ENCODE measurements around the gene ST7L.
"Not testable (repeated sequence)": the region's sequence is repeated elsewhere in the genome, so short reads cannot be mapped to it uniquely, and the experiment has no call there.

Gene ST7L, protein sequence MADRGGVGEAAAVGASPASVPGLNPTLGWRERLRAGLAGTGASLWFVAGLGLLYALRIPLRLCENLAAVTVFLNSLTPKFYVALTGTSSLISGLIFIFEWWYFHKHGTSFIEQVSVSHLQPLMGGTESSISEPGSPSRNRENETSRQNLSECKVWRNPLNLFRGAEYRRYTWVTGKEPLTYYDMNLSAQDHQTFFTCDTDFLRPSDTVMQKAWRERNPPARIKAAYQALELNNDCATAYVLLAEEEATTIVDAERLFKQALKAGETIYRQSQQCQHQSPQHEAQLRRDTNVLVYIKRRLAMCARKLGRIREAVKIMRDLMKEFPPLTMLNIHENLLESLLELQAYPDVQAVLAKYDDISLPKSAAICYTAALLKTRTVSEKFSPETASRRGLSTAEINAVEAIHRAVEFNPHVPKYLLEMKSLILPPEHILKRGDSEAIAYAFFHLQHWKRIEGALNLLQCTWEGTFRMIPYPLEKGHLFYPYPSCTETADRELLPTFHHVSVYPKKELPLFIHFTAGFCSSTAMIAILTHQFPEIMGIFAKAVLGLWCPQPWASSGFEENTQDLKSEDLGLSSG

DNA sequence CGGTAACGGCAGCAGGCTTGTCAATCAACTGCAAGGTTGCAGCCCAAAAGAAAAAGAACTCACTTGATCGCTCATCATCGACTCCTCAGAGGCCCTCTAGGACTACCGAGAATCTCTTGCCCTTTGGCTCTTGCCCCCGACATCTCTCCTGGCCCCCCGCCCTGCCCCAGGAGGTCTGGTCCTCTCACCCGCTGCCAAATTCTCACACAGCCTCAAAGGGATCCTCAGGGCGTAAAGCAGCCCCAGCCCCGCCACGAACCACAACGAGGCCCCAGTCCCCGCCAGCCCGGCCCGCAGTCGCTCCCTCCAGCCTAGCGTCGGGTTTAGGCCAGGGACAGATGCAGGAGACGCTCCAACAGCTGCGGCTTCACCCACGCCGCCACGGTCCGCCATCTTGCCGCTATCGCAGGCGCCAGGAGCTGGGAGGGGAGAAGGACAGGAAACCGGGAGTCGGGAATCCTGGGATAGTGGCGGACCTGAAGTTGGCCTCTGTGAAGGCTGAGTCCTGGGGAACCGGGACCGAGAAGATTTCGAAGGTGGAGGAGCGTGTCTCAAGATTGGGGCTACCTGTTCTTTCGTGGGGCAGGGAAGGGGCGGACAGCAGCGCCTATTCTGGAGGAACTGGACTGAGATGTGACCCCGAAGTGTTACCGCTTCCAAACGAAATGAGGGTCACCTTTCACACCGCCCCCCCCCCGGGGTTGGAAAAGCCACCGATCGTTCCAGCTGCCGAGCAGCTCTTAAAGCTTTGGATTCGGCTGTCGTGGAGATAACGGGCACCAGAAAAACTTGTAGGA, at the start of gene ST7L:
TSS of gene ST7L (minus strand) at position 421 of the 797 bp plus-strand sequence. CDS start at position 393, 28 bp downstream.
- DNase-seq (ENCODE audit: low read depth) = peak; percentile 75

DNA sequence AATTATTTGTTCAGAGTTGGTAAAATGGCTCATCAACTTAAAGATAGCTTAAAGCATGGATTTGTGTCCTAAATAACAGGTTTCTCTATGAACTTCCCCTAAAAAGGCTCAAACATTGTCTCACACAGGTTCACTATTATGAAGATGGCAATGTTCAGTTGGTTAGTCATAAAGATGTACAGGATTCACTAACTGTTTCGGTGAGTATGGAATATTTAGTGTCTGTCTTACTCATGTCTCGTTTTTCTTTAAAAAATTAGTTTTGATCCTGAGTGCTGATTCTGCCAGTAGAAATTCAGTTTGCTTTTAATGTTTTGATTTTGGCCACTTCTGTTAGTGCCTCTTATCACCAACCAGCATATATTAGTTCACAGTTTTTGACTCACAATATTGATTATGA, 48.0 kb upstream of the ST7L start:
- no peak for DNase-seq (ENCODE audit: low read depth)

DNA sequence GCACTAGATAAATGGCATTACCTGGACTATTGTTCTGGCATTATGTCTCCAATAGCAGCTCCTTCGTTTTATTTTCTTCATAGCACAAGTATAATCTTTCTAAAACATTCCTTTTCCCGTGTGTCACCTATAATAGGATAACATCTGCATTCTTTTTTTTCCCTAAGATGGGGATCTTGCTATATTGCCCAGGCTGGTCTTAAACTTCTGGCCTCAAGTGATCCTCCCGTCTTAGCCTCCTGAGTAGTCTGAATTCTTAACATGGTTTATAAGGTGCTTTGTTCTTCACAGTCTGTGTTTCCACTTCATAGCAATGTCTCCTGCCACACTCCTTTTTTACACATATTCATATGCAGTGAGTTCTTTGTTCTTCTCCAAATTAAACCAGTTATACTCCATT, 46.9 kb upstream of the ST7L start:
- no peak for DNase-seq (ENCODE audit: low read depth)

DNA sequence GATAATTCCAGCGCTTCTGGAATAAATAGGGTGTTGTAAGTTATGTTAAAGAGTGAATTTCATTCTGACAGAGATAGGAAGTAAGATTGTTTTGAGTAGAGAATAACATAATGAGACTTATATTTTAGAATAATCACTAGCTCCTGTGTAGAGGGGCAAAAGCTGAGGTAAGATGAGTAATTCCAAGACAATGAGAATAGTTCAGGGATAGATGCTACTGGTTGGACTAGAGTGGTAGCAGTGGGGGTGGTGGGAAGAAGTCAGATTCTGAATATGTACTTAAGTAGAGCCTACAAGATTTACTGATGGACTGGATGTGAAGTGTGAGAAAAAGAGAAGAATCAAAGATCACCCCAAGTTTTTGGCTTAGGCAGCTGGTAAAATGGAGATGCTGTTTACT, 32.3 kb upstream of the ST7L start:
- DNase-seq (ENCODE audit: low read depth) = no peak

DNA sequence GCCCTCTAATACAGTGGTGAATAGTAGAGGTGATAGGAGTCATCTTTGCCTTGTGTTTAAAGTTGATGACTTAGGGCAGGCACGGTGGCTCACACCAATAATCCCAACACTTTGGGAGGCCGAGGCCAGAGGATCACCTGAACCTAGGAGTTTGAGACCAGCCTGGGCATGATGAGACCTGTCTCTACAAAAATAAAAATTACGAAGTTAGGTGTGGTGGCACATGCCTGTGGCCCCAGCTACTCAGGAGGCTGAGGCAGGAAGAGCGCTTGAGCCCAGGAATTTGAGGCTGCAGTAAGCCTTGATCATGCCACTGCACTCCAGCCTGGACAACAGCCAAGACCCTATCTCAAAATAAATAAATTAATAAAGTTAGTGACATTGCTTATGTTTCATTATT, 27.3 kb upstream of the ST7L start:
- DNase-seq (ENCODE audit: low read depth) = no peak

DNA sequence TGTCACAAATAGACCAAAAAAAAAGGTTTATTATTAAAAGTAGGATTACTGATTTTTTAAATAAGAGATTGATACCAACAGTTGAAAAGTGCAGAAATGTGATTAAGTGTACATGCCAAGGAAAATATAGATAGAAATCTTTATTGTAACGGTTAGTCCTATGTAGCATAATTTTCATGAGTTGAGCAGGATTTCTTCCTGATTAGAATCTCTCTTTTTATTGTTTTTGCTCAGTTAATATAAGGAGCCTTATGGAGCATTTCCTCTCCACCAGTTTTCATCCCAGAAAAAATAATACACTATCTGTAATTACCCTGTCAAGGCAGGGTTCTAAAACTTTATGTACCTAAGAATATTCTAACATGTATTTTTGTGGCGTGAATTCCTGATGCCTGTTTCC, 24.1 kb upstream of the ST7L start:
- no peak for DNase-seq (ENCODE audit: low read depth)

DNA sequence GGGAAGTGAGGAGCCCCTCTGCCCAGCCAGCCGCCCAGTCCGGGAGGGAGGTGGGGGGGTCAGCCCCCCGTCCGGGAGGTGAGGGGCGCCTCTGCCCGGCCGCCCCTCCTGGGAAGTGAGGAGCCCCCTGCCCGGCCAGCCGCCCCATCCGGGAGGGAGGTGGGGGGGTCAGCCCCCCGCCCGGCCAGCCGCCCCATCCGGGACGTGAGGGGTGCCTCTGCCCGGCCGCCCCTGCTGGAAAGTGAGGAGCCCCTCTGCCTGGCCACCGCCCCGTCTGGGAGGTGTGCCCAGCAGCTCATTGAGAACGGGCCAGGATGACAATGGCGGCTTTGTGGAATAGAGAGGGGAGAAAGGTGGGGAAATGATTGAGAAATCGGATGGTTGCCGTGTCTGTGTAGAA, 21.5 kb upstream of the ST7L start:
- not testable (repeated sequence) for DNase-seq (ENCODE audit: low read depth)

DNA sequence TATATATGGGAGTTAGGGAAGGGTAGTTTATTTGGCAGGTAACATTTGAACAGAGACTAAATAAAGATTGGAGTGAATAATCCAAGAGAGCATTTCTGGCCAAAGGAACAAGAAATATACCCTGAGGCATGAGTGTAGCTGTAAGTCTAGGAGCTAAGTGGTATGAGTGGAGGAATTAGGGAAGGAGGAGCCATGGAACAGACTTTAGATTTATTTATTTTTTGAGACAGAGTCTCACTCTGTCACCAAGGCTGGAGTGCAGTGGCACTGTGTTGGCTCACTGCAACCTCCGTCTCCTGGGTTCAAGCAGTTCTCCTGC, 19.1 kb upstream of the ST7L start:
- no peak for DNase-seq (ENCODE audit: low read depth)

DNA sequence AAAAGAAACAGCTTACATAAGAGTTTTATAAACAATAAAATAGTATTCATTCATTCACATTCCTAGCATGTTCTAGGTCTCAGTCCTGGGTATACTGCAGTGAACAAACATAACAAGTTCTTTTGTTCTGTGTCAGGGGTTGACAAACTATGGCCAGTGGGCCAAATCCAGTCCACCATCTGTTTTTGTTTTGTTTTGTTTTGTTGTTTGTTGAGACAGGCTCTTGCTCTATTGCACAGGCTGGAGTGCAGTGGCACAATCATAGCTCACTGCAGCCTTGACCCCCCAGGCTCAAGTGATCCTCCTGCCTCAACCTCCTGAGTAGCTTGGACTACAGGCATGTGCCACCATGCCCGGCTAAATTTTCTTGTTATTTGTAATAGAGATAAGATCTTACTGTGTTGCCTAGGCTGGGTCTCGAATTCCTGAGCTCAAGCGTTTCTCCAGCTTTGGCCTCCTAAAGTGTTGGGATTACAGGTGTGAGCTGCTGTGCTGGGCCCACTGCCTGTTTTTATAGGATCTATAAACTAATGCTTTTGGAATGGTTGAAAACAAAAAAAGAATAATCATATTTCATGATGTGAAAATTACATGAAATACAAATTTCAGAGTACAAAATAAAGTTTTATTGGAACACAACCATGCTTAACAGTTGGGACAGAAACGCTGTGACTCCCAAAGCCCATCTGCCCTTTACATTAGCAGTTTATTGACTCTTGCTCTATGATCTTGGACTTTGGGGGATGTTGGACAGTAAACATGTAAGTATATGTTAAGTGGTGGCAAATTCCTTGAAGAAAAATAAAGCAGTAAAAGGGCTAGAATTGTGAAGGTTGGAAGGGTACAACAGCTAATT, 18.5 kb upstream of the ST7L start:
- peak; percentile 38 for DNase-seq (ENCODE audit: low read depth)

DNA sequence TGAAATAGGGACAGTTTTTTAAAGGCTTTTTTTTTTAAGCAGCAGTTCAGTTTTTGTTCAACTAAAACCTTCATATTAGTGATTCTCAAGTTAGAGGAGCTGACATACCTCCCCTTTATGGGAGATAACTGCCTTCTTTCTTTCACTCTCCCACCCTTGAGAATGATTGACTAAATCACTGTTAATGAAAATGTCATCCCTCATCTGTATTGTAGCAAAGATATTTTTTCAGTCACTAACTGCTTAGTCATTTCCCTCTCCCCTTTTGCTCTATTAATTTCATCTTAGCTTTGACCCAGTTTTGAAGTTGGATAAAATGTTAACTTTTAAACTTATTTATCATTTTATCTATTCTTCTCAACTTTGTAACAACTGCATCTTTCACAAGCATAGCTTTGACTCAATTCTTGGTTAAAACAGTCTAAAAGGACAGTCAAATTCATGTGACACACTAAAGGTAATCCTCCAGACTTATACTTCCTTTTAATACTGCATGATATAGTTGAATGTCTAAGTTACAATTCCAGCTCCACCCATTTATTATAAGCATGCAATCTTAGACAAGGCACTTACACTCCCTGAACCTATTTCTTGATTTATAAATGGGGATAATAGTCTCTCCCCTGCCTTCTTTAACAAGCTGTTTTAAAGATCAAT, 17.8 kb upstream of the ST7L start:
- peak; percentile 5 for DNase-seq (ENCODE audit: low read depth)

DNA sequence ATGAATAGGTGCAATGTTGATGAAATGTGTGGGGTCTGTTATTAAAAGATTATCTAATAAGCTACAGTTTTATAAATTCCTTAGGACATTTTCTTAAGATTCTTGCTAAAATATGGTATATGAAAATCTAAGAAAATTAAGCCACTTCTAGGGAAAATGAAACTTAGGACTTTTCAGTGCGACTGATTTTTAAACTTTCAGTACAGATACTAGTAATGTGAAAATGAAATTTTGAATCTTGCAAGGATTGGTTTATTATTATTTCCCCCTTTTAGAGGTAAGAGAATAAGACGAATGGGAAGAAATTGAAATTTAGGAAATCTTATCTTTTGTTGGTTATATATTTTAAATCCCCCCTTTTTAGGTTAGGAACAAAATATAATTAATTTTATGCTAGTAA, 17.1 kb upstream of the ST7L start:
- no peak for DNase-seq (ENCODE audit: low read depth)

DNA sequence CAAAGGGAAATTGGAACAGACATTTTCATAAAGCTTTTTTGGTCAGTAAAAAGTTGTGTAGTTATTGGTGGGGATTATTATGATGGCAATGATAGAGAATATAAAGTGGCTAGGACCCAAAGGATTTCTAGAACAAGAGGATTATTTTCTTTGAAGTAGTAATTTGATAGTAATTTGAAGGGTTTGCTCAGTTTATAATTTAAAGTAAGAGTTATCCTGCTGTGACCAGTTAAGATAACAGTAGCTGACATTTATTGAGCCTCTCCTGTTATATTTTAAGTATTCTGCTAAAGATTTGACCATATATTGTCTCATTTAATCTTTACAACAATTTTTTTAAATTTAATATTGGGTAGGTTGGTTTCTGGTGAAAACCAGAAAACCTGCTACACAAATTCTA, 15.4 kb upstream of the ST7L start:
- no peak for DNase-seq (ENCODE audit: low read depth)

DNA sequence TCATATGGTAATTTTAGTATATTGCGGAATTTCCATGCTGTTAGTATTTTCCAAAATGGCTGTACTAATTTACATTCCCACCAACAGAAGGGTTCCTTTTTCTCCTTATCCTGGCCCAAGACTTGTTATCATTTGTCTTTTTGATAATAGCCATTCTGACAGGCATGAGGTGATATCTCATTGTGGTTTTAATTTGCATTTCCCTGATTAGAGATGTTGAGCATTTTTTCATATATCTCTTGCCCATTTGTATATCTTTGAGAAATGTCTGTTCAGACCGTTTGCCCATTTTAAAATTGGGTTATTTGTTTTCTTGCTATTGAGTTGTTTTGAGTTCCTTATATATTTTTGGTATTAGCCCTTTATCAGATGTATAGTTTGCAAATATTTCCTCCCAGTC, 14.7 kb upstream of the ST7L start:
- DNase-seq (ENCODE audit: low read depth) = peak; percentile 47

DNA sequence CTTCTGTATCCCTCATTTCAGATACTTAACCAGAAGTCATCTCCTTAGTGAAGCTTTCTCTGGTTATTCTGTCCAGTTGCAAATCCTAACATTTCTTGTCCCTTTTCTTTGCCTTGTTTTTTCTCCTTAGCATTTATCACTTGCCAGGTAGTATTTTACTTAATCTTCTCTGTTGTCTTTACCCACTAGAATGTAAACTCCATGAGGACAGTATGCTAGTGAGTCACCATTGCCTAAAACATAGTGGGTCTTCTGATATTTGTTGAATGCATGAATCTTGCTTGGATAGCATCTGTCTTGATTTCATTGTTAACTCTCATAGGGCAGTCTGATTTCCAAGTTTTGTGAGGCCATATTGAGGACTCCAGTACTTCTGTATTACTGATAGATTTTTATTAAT, 10.3 kb upstream of the ST7L start:
- DNase-seq (ENCODE audit: low read depth) = no peak

DNA sequence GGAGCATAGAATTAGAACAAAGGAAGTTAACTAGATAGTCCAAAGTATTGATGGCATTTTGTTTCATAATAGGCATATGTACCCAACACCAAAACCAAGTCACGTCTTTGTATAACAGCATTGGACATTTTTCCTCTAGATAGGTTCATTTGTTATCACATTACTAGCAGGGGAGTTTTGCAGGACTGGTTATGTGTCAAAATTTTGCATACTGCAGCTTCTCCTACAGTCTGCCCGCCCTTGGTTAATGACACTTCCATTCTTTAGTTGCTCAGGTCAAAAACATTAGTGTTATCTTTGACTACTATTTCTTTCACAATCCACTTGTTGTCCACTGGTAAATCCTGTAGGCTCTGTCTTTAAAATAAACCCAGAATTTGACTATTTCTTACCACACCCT, 9.6 kb upstream of the ST7L start:
- peak; percentile 24 for DNase-seq (ENCODE audit: low read depth)

DNA sequence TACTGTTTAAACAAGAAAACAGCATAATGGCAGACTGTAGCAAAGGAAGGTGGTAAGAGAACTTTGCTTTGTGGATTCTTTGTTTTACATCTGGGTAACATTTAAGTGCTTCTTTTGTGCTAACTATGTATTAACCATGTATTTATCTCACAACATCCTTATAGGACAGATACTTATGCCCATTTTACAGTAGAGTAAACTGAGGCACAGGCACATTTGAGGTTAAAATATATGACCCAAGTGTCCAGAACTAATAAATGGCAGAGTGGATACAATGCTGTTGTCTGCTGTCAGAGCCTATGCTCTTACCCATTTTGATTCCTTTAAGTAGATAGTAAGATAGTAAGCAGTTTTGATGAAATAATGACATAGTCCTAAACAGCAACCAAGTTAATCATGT, 7.9 kb upstream of the ST7L start:
- DNase-seq (ENCODE audit: low read depth) = no peak

DNA sequence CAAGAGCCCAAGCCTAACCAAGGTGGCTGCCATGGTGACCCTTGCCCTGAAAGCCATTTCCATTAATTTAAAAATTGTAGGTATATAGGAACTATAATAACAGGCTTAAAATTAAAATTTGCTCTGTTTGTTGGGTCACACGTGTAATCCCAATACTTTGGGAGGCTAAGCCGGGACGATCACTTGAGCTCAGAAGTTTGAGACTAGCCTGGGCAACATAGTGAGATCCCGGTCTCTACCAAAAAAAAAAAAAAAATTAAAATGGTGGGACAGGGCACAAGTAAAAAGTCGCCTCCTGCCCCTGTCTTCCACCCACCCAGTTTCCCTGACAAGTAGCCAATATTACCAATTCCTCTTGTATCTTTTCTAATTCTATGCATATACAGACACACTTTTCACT, 7.3 kb upstream of the ST7L start:
- DNase-seq (ENCODE audit: low read depth) = no peak

DNA sequence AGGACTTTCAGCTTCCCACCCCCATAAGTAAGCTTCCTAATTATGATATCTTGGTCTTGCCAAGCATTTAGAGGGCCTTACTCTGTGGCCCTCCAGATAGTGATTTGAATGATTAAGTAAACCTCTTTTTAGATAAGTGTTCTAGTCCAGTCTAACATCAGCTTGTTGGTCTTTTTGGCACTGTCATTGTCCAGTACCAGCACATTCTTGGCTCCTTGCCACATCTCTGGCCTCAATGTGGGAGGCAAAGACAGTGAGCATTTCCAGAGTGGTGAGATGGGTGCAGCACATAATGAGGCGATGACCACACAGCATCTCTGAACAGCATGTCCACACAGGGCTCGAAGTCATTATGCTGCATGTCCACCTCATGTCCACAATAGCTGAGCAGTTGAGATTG, 6.8 kb upstream of the ST7L start:
- peak; percentile 81 for DNase-seq (ENCODE audit: low read depth)

DNA sequence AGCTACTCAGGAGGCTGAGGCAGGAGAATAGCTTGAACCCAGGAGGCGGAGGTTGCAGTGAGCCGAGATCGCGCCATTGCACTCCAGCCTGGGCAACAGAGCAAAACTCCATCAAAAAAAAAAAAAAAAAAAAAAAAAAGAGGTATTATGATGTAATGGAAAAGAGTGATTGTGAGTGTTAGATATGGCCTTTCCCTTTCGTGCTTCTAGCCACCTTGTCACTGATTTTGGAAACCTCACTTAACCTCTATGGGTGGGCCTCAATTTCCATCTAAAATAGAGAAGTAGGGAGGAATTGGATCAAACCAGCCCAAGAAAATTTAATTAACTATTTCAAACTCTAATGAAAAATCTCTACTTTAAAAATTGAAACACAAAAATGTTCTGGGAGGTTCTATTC, 5.6 kb upstream of the ST7L start:
- not testable (repeated sequence) for DNase-seq (ENCODE audit: low read depth)

DNA sequence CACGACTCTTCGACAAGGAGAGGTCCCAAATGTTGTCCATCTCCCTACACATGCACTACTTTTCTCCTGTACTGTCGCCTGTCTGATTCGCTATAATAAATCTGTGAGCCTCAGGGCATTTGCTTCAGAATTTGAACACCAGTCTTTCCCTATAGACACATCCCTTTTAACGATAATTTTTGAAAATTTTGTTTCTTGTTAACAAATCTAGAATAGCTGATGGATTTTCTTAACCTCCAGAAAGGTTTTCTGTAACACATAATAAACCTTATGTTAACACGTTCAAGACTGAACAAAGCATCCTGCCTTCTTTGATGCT, 1.4 kb upstream of the ST7L start:
- DNase-seq (ENCODE audit: low read depth) = no peak

DNA sequence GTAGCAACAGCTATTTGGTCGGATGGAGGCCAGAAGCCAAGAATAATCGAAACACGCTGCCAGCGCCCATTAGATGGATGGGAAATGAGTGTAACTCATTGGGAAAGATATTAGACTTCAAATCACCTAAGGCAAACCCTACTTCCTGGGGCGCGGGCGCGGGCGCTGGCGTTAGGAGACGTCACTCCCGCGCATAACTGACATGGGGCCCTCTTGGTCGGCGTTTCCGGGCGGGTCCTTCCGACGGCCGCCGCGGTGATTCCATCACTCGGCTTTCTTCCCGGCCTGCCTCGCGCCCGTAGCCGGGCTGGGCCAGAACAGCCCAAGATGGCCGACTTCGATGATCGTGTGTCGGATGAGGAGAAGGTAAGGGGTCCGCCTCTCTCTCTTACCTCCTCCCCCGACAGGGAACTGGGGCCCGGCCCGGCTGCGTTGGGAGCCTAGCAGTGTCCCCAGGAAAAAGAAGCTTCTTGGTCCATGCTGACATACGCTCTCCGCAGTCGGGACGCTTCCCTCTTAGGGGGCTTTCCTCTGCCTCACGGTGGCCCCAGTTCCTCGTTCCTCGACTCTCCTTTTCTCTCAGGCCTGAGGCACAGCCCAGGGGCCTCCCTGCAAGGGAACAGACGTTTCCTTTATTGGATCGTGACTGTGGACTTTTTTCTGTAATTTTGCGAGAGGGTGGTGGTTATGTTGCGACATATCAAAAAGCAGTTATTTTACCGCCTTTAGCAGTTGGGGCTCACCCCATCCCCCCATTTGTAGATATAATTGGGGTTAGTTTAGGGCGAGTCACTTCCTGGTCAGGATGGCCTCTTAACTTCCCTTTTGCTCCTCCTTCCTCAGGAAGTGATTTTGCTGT, 806 bp upstream of the ST7L start, which contains the start of gene CAPZA1:
TSS of gene CAPZA1 (plus strand) at position 315 of the 859 bp plus-strand sequence. CDS start at position 328, 13 bp downstream.
- DNase-seq (ENCODE audit: low read depth) = peak; percentile 91
